Choroid plexus epithelial cell (primary cell): ENCODE measurements around the gene NDOR1.

Source experiments
- DNase-seq: peaks from one replicate; pipeline ENCODE4 v3.0.0-alpha.2; 2010; ENCODE audit warnings: low read depth
- H3K4me3 ChIP-seq: 2 replicates; pipeline ENCODE4 v1.5.1; 2011; ENCODE audit warnings: low read depth, mild to moderate bottlenecking, control low read depth, low read length, moderate library complexity
- TF ChIP-seq, protein P1 (sequence below): conservative IDR thresholded peaks from 2 replicates; pipeline ENCODE4 v1.5.1; 2011; ENCODE audit warnings: low read depth, mild to moderate bottlenecking, control low read depth, inconsistent platforms, low read length, moderate library complexity

NDOR1 gene

DNA sequence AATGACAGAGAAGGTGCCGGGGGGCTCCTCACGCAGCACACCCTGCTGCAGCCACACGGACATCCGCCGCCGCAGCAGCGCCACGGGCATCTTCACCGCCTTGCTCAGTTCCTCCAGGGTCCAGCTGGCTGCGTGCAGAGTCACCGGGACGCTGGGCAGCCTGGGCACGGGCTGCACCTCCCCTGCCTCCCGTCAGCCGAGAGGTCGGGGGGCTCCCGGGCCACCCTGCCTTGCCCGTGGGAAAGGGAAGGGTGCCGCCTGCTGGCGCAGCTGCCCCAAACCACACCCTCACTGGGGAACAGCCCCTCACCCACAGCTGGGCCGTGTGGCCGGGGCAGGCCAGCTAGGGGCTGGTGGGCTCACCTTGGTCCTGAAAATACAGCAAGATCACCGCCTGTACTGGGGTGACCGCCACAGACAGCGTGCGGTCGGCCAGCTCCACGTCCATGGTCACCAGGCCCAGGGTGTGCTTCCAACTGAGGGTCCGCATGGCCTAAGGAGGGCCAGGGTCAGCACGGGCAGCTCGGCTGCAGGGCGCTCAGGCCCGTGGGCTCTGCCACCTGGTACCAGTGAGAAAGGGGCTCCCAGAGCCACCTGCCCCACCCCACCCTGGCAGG is 30.0 kb upstream of the NDOR1 start:
- H3K4me3 ChIP-seq = no peak overlapping the region
- DNase-seq = no peak

GRCh38 chr9:137176302-137177182 is 29.0 kb upstream of the NDOR1 start:
- TF ChIP-seq, protein P1, sequence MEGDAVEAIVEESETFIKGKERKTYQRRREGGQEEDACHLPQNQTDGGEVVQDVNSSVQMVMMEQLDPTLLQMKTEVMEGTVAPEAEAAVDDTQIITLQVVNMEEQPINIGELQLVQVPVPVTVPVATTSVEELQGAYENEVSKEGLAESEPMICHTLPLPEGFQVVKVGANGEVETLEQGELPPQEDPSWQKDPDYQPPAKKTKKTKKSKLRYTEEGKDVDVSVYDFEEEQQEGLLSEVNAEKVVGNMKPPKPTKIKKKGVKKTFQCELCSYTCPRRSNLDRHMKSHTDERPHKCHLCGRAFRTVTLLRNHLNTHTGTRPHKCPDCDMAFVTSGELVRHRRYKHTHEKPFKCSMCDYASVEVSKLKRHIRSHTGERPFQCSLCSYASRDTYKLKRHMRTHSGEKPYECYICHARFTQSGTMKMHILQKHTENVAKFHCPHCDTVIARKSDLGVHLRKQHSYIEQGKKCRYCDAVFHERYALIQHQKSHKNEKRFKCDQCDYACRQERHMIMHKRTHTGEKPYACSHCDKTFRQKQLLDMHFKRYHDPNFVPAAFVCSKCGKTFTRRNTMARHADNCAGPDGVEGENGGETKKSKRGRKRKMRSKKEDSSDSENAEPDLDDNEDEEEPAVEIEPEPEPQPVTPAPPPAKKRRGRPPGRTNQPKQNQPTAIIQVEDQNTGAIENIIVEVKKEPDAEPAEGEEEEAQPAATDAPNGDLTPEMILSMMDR = peak; percentile 78
- peak; percentile 67 for DNase-seq
- H3K4me3 ChIP-seq = no peak overlapping the region

More for the DNA sequence above, 30.0 kb upstream of the NDOR1 start:
- TF ChIP-seq, protein P1 = peak; percentile 39

- no peak overlapping the region for H3K4me3 ChIP-seq
- TF ChIP-seq, protein P1 = no peak
- DNase-seq = no peak
Observed at GRCh38 chr9:137178201-137178938, 27.1 kb upstream of the NDOR1 start.

DNA sequence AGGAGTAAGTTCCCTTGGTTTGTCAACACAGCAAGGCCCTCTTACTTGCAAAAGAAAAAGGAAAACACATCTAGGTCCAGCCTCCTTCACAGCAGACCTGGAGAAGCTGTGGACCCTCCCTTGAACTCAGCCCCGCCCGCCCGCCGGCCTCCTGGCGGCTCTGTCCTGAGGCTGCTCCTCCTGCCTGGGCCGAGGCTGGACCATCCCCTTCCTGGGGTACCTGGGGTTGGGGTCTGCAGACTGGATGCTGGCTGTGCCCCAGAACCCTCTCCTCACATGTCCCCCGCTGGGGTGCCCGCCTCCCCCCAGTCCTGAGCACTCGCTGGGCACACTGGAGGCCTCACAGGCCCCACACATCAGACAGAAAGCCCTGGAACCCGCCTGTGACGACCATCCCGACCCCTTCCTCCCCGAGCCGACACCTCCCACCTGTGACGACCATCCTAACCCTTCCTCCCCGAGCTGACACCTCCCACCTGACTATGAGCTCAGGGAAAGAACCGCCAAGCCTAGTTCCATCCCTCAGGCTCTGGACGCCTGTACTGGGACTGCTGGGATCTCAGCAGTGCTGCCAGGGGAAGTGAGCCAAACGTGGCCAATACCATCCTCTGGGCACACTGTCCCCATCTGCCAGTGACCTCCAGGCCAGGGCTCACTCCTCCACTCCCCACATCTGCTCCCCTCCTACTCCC is 26.4 kb upstream of the NDOR1 start:
- no peak overlapping the region for H3K4me3 ChIP-seq
- TF ChIP-seq, protein P1 = no peak
- DNase-seq = no peak

GRCh38 chr9:137179761-137180160 is 25.7 kb upstream of the NDOR1 start:
- no peak for DNase-seq
- TF ChIP-seq, protein P1 = no peak
- H3K4me3 ChIP-seq = no peak overlapping the region

- H3K4me3 ChIP-seq = no peak overlapping the region
- TF ChIP-seq, protein P1 = no peak
- DNase-seq = no peak
Observed at GRCh38 chr9:137180491-137180890, 25.0 kb upstream of the NDOR1 start.
